H9 (cell line): Measurements from ENCODE around the gene SFMBT1. TPM values are rescaled to one million over a fixed set of nuclear protein-coding genes. Genes with fewer than 3 reads are reported as not detected.

ENCODE experiments used
- DNase-seq: peaks from one replicate; pipeline ENCODE4 v3.0.0-alpha.2; 2017
- H2AFZ ChIP-seq: one replicate; pipeline ENCODE4 v1.6.1; 2013; ENCODE audit warnings: mild to moderate bottlenecking, low read length, control low read depth, moderate library complexity
- H2AK5ac ChIP-seq: 2 replicates; pipeline ENCODE4 v1.6.1; 2013; ENCODE audit warnings: low read length, control low read depth, mixed read lengths; ENCODE audit not compliant: insufficient read length
- H2BK120ac ChIP-seq: one replicate; pipeline ENCODE4 v1.6.1; 2013; ENCODE audit warnings: low read depth, mild to moderate bottlenecking, low read length, control low read depth, inconsistent platforms; ENCODE audit not compliant: poor library complexity, severe bottlenecking
- H2BK12ac ChIP-seq: 2 replicates; pipeline ENCODE4 v1.6.1; 2013; ENCODE audit warnings: low read length, control low read depth, mixed read lengths, low read depth; ENCODE audit not compliant: insufficient read length
- H2BK15ac ChIP-seq: 2 replicates; pipeline ENCODE4 v1.6.1; 2013; ENCODE audit warnings: low read depth, low read length, control low read depth
- H2BK20ac ChIP-seq: one replicate; pipeline ENCODE4 v1.6.1; 2013; ENCODE audit warnings: low read depth, mild to moderate bottlenecking, low read length, control low read depth, inconsistent platforms; ENCODE audit not compliant: poor library complexity, severe bottlenecking
- H2BK5ac ChIP-seq: 2 replicates; pipeline ENCODE4 v1.6.1; 2013; ENCODE audit warnings: low read length, control low read depth, mixed read lengths; ENCODE audit not compliant: insufficient read length
- H3K14ac ChIP-seq: 2 replicates; pipeline ENCODE4 v1.6.1; 2013; ENCODE audit warnings: low read length, control low read depth; ENCODE audit not compliant: insufficient read depth
- H3K18ac ChIP-seq: 2 replicates; pipeline ENCODE4 v1.6.1; 2013; ENCODE audit warnings: low read depth, mild to moderate bottlenecking, mixed read lengths, low read length, control low read depth; ENCODE audit not compliant: insufficient read length
- H3K23ac ChIP-seq: 2 replicates; pipeline ENCODE4 v1.6.1; 2013; ENCODE audit warnings: low read length, control low read depth, mixed read lengths, low read depth; ENCODE audit not compliant: insufficient read length
- H3K23me2 ChIP-seq: 2 replicates; pipeline ENCODE4 v1.6.1; 2013; ENCODE audit warnings: low read depth, mild to moderate bottlenecking, mixed read lengths, low read length, control low read depth; ENCODE audit not compliant: insufficient read length, poor library complexity, severe bottlenecking
- H3K27ac ChIP-seq: 2 replicates; pipeline ENCODE4 v1.5.1; 2013; ENCODE audit warnings: low read length, control low read depth, mixed read lengths, low read depth; ENCODE audit not compliant: insufficient read length
- H3K27me3 ChIP-seq: 2 replicates; pipeline ENCODE4 v1.6.1; 2013; ENCODE audit warnings: low read length, control low read depth, inconsistent platforms; ENCODE audit not compliant: insufficient read depth
- H3K4ac ChIP-seq: 2 replicates; pipeline ENCODE4 v1.6.1; 2013; ENCODE audit warnings: low read depth, mild to moderate bottlenecking, control low read depth, inconsistent platforms, low read length, moderate library complexity
- H3K4me1 ChIP-seq: 2 replicates; pipeline ENCODE4 v1.6.1; 2013; ENCODE audit warnings: low read length, control low read depth, inconsistent platforms; ENCODE audit not compliant: insufficient read depth
- H3K4me2 ChIP-seq: 2 replicates; pipeline ENCODE4 v1.6.1; 2013; ENCODE audit warnings: low read length, control low read depth, mixed read lengths; ENCODE audit not compliant: insufficient read length, insufficient read depth
- H3K56ac ChIP-seq: 2 replicates; pipeline ENCODE4 v1.6.1; 2013; ENCODE audit warnings: low read depth, mild to moderate bottlenecking, mixed read lengths, low read length, control low read depth; ENCODE audit not compliant: insufficient read length
- H3K79me1 ChIP-seq: 2 replicates; pipeline ENCODE4 v1.6.1; 2013; ENCODE audit warnings: low read depth, mild to moderate bottlenecking, moderate library complexity, low read length, control low read depth, inconsistent platforms; ENCODE audit not compliant: insufficient read depth, poor library complexity, severe bottlenecking
- H3K79me2 ChIP-seq: 2 replicates; pipeline ENCODE4 v1.6.1; 2013; ENCODE audit warnings: low read length, control low read depth, inconsistent platforms; ENCODE audit not compliant: insufficient read depth
- H3K9ac ChIP-seq: 2 replicates; pipeline ENCODE4 v1.6.1; 2013; ENCODE audit warnings: low read length, control low read depth, mixed read lengths; ENCODE audit not compliant: insufficient read length; ENCODE audit errors: extremely low read depth
- H3K9me3 ChIP-seq: one replicate; pipeline ENCODE4 v1.6.1; 2013; ENCODE audit warnings: low read depth, low read length, inconsistent platforms; ENCODE audit not compliant: control insufficient read depth
- H3T11ph ChIP-seq: one replicate; pipeline ENCODE4 v1.6.1; 2013; ENCODE audit warnings: mild to moderate bottlenecking, low read length, control low read depth, inconsistent platforms
- H4K20me1 ChIP-seq: one replicate; pipeline ENCODE4 v1.6.1; 2013; ENCODE audit not compliant: control insufficient read depth, insufficient read length, insufficient read depth
- H4K5ac ChIP-seq: 2 replicates; pipeline ENCODE4 v1.6.1; 2013; ENCODE audit warnings: low read depth, mild to moderate bottlenecking, mixed read lengths, low read length, control low read depth; ENCODE audit not compliant: insufficient read length
- H4K8ac ChIP-seq: replicated peaks from 2 replicates; pipeline ENCODE4 v1.6.1; 2013; ENCODE audit warnings: low read length, control low read depth, mixed read lengths, low read depth; ENCODE audit not compliant: insufficient read length
- H4K91ac ChIP-seq: 2 replicates; pipeline ENCODE4 v1.6.1; 2013; ENCODE audit warnings: low read depth, mild to moderate bottlenecking, moderate library complexity, mixed read lengths, low read length, control low read depth; ENCODE audit not compliant: insufficient read length
- H3K27ac Mint-ChIP-seq, 3 experiments: 2 replicates in 2 of 3; 3 replicates in 1 of 3; pipeline ENCODE4 v1.8.0; 2020 to 2021; ENCODE audit warnings: mixed read lengths in 3 of 3, mild to moderate bottlenecking in 1 of 3, moderate library complexity in 1 of 3
- H3K27me3 Mint-ChIP-seq: 2 replicates; pipeline ENCODE4 v1.8.0; 2021; ENCODE audit warnings: low read depth, mild to moderate bottlenecking, moderate library complexity, mixed read lengths
- H3K36me3 Mint-ChIP-seq, 3 experiments: 2 replicates in 2 of 3; 3 replicates in 1 of 3; pipeline ENCODE4 v1.8.0; 2020 to 2021; ENCODE audit warnings: low read depth in 3 of 3, mixed read lengths in 3 of 3; ENCODE audit not compliant: insufficient read depth in 1 of 3
- H3K4me1 Mint-ChIP-seq, 2 experiments: 2 replicates each; pipeline ENCODE4 v1.8.0; 2020; ENCODE audit warnings: mixed read lengths in 2 of 2
- H3K4me3 Mint-ChIP-seq, 2 experiments: 2 replicates in 1 of 2; 3 replicates in 1 of 2; pipeline ENCODE4 v1.8.0; 2020 to 2021; ENCODE audit warnings: mild to moderate bottlenecking in 2 of 2, mixed read lengths in 2 of 2, moderate library complexity in 1 of 2
- H3K9me3 Mint-ChIP-seq, 2 experiments: 2 replicates in 1 of 2; 3 replicates in 1 of 2; pipeline ENCODE4 v1.8.0; 2020; ENCODE audit warnings: mild to moderate bottlenecking in 2 of 2, mixed read lengths in 2 of 2, moderate library complexity in 1 of 2
- WGBS: extraction: QIAGEN DNeasy Blood & Tissue Kit; methylation state at CpG from one replicate; pipeline ENCODE4 v1.1.7; 2013; ENCODE audit warnings: missing lambda C conversion rate, low lambda C conversion rate, mixed read lengths; ENCODE audit not compliant: insufficient read length; ENCODE audit errors: extremely low coverage; 5-methylcytosine and 5-hydroxymethylcytosine counted together
- total RNA-seq: library from RNA; stranded (reverse); gene quantifications from 2 replicates; pipeline ENCODE4 v1.2.1, GENCODE V29; 2021
- TF ChIP-seq, protein P1 (sequence below): fragments of 200-600 bp; sonication (generic); conservative IDR thresholded peaks from 3 replicates; pipeline ENCODE4 v1.8.0; 2021; ENCODE audit warnings: antibody characterized with exemption, mild to moderate bottlenecking

Gene SFMBT1
- total RNA-seq, 1 experiment from 2014 or later = 15.3 TPM

- no CpG with 5 or more reads among the region's 11 CpGs for WGBS
- no peak overlapping the region for H3K4me3 Mint-ChIP-seq
- peaks cover 5% of the 10 kb centered on the region for H3K23me2 ChIP-seq
Observed at GRCh38 chr3:53071882-53072431, 26.1 kb upstream of the SFMBT1 start.

More at GRCh38 chr3:53071882-53072431, 26.1 kb upstream of the SFMBT1 start:
- H3K79me2 ChIP-seq = no peaks in the 10 kb centered on the region
- no peaks in the 10 kb centered on the region for H4K20me1 ChIP-seq
- no peak overlapping the region for H4K5ac ChIP-seq
- H3K18ac ChIP-seq = no peak overlapping the region
- H2BK12ac ChIP-seq = no peak overlapping the region
- no peak overlapping the region for H2BK120ac ChIP-seq
- no peaks in the 10 kb centered on the region for H3K27me3 ChIP-seq
- H3K56ac ChIP-seq = no peak overlapping the region
- H3T11ph ChIP-seq = no peak overlapping the region
- H2BK5ac ChIP-seq = no peak overlapping the region
- Mint-ChIP-seq H3K27me3 (peaks cover 11% of the 10 kb centered on the region), H3K9me3 (no peaks in the 10 kb centered on the region), H3K27ac (no peak overlapping the region), H3K4me1 (peaks cover 10 to 26% of the 10 kb centered on the region in 2 experiments), H3K36me3 (no peaks in the 10 kb centered on the region)
- H2AK5ac ChIP-seq = no peak overlapping the region
- TF ChIP-seq, protein P1, sequence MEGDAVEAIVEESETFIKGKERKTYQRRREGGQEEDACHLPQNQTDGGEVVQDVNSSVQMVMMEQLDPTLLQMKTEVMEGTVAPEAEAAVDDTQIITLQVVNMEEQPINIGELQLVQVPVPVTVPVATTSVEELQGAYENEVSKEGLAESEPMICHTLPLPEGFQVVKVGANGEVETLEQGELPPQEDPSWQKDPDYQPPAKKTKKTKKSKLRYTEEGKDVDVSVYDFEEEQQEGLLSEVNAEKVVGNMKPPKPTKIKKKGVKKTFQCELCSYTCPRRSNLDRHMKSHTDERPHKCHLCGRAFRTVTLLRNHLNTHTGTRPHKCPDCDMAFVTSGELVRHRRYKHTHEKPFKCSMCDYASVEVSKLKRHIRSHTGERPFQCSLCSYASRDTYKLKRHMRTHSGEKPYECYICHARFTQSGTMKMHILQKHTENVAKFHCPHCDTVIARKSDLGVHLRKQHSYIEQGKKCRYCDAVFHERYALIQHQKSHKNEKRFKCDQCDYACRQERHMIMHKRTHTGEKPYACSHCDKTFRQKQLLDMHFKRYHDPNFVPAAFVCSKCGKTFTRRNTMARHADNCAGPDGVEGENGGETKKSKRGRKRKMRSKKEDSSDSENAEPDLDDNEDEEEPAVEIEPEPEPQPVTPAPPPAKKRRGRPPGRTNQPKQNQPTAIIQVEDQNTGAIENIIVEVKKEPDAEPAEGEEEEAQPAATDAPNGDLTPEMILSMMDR = no peak
- H4K8ac ChIP-seq = no peak overlapping the region
- no peak overlapping the region for H3K9ac ChIP-seq
- H3K79me1 ChIP-seq = no peaks in the 10 kb centered on the region
- no peak overlapping the region for H2BK15ac ChIP-seq
- no peak overlapping the region for H2BK20ac ChIP-seq
- H3K27ac ChIP-seq = no peak overlapping the region
- H3K23ac ChIP-seq = no peak overlapping the region
- no peak overlapping the region for H3K4ac ChIP-seq
- H3K9me3 ChIP-seq = no peaks in the 10 kb centered on the region
- peak overlapping the region; percentile 33 for H3K4me2 ChIP-seq
- H3K4me1 ChIP-seq = no peaks in the 10 kb centered on the region; the same call in 1 of the 2 replicates
- no peak overlapping the region for H4K91ac ChIP-seq
- no peak overlapping the region for H2AFZ ChIP-seq
- H3K14ac ChIP-seq = no peak overlapping the region
- peak; percentile 24 for DNase-seq
